GDM1 (cell line): ENCODE data around the gene SLA2.
"Not testable (repeated sequence)": the region's sequence is repeated elsewhere in the genome, so short reads cannot be mapped to it uniquely, and the experiment has no call there.

Experiments used
- DNase-seq: peaks from one replicate; lab custom pipeline; 2025; lab: John Stamatoyannopoulos, UW

The SLA2 gene

GRCh38 chr20:36573798-36574365 is 72.1 kb downstream of the SLA2 start:
- peak; percentile 46 for DNase-seq

DNA sequence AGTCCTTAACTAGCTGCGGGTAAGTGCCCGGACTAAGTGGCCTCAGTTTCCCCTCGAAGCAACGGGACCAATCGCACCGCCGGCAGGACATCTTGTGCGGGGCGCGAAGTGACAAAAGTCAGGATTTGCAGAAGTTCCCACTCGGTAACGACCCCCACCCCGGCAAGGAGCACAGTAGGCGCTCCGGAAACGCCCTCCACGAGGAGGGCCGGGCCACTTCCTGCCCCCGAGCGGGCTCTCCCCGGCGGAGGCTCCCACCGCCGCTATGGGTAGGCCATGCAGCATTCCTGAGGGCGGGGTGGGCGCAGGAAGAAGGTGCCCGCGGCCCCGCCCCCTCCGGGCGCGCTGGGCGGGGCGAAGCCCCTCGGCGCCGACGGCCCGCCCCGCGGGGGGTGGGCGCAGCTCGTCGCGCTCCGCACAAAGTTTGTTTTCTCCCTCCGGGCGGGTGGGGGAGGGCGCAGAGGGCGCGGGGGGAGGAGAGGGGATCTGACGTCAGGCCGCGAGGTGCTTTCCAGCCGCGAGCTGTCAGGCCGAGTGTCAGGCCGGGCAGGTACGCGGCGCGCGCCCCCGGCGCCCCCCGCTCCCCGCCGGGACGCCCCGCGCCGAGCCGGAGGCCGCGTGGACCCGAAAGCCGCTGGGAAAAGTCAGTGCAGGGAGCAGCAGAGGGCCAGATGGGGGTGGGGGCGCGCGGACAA is 72.7 kb downstream of the SLA2 start, which contains the start of gene TGIF2:
Gene TGIF2 (plus strand): TSS at position 495 of the 695 bp plus-strand sequence. CDS start 5,178 bp downstream, outside the sequence.
- DNase-seq = peak; percentile 90

DNA sequence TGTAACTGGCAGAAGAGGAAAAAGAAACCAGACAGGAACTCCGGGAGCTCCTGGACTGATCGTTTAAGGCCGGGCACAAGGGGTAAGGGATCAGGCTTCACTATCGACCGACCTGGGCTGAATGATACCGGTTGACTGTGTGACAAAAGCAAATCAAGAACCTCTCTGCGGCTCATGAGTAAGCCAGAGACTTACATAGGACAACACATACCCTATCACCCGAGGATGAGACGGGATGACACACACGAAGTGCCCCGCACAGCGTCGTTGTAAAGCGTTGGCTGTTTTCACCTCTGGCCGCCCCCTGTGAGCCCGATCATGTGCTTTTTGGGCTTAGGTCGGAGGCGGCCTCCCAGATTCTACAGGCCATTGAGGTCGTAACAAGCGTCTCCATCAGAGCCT is 73.3 kb downstream of the SLA2 start:
- DNase-seq = no peak

DNA sequence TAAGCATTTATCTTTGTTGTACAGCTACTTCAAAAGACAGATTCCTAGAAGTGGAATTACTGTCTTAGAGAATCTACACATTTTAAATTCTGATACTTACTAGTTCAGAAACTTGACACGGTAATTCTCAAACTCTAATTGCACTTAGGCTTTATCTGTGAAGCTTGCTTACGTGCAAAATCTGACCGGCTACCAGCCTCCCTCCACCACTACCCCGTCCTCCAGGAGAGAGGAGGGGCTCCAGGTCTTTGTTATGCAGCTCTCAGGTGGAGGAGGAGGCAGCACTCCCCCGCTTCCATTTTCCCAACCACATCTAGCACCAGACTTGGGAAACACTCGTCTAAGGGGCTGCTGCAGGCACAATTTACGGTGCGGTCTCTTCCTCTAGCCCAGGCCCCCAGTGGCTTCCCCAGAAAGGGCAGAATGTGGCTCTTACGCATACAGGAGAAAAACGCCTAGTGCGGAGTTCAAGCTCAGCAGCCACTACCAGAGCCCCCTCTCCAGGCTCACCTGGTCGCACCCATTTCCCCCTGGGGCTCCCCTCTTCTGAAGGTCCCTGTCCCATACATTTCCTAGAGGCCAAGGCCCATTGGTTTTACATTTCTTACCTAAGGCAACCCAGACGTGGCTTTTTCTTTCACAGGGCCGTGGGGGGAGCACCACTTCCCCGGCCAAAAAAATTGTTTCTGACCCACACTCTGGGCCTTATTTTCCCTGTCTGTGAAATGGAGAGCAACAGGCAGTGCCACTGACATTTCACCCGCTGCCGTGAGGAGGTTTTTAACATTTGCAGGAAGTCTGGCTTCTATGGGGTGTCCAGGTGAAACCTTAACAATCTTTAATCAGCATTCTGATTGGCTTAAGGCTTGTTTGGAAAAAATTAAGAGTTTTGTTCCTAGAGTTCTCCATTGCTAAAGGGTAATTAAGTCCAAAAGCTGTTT is 74.2 kb downstream of the SLA2 start:
- no peak for DNase-seq

- no peak for DNase-seq
Observed at GRCh38 chr20:36569847-36570429, 76.1 kb downstream of the SLA2 start.

- DNase-seq = no peak
Observed at GRCh38 chr20:36565520-36565919, 80.5 kb downstream of the SLA2 start.

- DNase-seq = not testable (repeated sequence)
Observed at GRCh38 chr20:36564726-36565121, 81.3 kb downstream of the SLA2 start.

DNA sequence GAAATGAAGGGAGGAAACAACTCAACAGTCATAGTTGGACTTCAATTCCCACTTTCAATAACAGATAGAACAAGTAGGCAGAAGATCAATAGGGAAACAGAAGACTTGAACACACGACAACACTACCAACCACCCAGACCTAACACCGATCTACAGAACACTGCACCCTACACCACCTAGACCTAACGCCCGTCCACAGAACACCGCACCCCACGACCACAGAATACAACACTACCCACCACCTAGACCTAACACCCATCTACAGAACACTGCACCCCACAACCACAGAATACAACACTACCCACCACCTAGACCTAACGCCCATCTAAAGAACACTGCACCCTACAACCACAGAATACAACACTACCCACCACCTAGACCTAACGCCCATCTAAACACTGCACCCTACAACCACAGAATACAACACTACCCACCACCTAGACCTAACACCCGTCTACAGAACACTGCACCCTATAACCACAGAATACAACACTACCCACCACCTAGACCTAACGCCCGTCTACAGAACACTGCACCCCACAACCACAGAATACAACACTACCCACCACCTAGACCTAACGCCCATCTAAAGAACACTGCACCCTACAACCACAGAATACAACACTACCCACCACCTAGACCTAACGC is 81.8 kb downstream of the SLA2 start:
- DNase-seq = not testable (repeated sequence)

DNA sequence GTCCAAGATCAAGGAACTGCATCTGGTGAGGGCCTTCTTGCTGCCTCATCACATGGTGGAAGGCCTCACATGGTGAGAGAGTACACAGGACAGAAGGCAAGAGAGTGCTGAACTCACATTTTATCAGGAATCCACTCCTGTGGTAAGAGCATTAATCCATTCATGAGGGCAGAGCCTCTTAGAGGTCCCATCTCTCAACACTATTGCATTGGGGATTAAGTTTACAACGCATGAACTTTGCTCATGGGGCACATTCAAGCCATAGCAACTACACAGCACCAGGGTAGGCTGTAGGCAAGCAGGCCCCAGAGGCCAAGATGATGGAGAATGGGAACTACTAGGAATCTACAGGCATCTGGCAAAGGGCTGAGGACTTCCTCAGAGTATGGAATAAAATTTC is 82.6 kb downstream of the SLA2 start:
- no peak for DNase-seq

DNA sequence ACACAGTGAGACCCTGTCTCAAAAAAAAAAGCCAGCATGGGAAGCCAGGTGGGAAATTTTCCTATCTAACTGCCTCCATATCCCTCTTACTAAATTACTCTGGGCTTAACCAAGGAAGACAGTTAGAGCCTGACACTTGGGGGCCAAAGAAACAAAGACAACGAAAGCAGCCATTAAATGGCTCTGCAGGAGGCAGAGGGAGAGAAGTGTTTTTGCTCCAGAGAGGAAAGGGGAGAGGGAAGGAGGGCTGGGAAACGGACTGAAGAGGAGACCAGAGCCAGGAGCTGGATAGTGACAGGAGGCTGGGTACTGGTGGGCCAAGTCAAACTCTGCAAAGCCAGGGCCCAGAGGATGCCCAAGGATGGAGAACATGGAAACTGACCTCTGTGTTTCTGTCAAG is 83.3 kb downstream of the SLA2 start:
- DNase-seq = no peak
